Testis (tissue), 3 donors: ENCODE measurements around the gene CNIH1. TPM values are rescaled to one million over a fixed set of nuclear protein-coding genes. Genes with fewer than 3 reads are reported as not detected.

ENCODE experiments used
- DNase-seq: peaks from one replicate; pipeline ENCODE4 v3.0.0-alpha.2; 2019
- H3K27ac ChIP-seq, 2 donors: fragments of 200-600 bp; sonication (generic); one replicate each; pipeline ENCODE4 v1.5.1; 2019
- H3K27me3 ChIP-seq: fragments of 200-600 bp; sonication (generic); one replicate; pipeline ENCODE4 v1.5.1; 2019
- H3K36me3 ChIP-seq: fragments of 200-600 bp; sonication (generic); one replicate; pipeline ENCODE4 v1.5.1; 2017; ENCODE audit warnings: low read depth; ENCODE audit errors: missing control alignments
- H3K4me1 ChIP-seq: fragments of 200-600 bp; sonication (generic); one replicate; pipeline ENCODE4 v1.5.1; 2019
- H3K4me3 ChIP-seq, 2 donors: fragments of 200-600 bp; sonication (generic); one replicate each; pipeline ENCODE4 v1.5.1; 2017 to 2019
- H3K9me3 ChIP-seq: fragments of 200-600 bp; sonication (generic); one replicate; pipeline ENCODE4 v1.5.1; 2017
- CTCF ChIP-seq, 3 experiments: fragments of 450-650 bp in 2 of 3; fragments of 200-600 bp in 1 of 3; sonication (generic) in 1 of 3; IDR thresholded peaks; one replicate each; pipeline ENCODE4 v1.5.1; 2016 to 2019; ENCODE audit warnings: antibody characterized with exemption in 3 of 3, mild to moderate bottlenecking in 2 of 3, moderate library complexity in 1 of 3
- POLR2A ChIP-seq: fragments of 450-650 bp; IDR thresholded peaks from one replicate; pipeline ENCODE4 v1.6.1; 2017; ENCODE audit warnings: antibody characterized with exemption, mild to moderate bottlenecking, moderate library complexity
- WGBS, 2 donors: methylation state at CpG; one replicate each; pipeline ENCODE4 v1.1.5; 2018; 5-methylcytosine and 5-hydroxymethylcytosine counted together
- intact Hi-C: fragments of 100-400 bp; cut with DNase I; formaldehyde crosslinking; loops from one replicate; pipeline ENCODE4 v1.15.1; 2023; ENCODE audit warnings: low total_unique reads
- polyA plus RNA-seq: library from polyadenylated mRNA; stranded (reverse); fragments of 350-450 nt; fragmentation: Illumina TruSeq; extraction: RNeasy Lipid Tissue Mini Kit (QIAGEN cat#74804); gene quantifications from one replicate; pipeline ENCODE4 v1.2.3, GENCODE V29; 2014; ENCODE audit warnings: low read depth, low replicate concordance; ENCODE audit not compliant: insufficient read depth
- total RNA-seq, 2 donors: library from RNA; depleted of rRNA; stranded (reverse); fragments of >200 nt; gene quantifications; one replicate each; pipeline ENCODE4 v1.2.3, GENCODE V29; 2016

CNIH1 gene
- total and polyA plus RNA-seq, 3 donors from 2014 or later: 44.2 to 157 (median 121) TPM

- Histone ChIP-seq H3K4me3 (peak within 1 kb of the TSS; percentile 92 to 93), H3K36me3 (no peaks in the 10 kb centered on the region), H3K9me3 (no peaks in the 10 kb centered on the region), H3K27ac (peak within 1 kb of the TSS; percentile 91 to 94), H3K27me3 (no peaks in the 10 kb centered on the region), H3K4me1 (peaks cover 31% of the 10 kb centered on the region)
- TF ChIP-seq CTCF (IDR thresholded peaks at IDR 0.05) (peak; percentile 27 to 40 (median 40)), POLR2A (peak; percentile 49)
- DNase-seq: peak; percentile 94
- intact Hi-C loops: no loop called here
- WGBS, 2 donors: 0 to 1% methylated on average over 23 to 51 of the region's 51 CpGs
Observed at GRCh38 chr14:54488646-54489317, 47.6 kb upstream of the CNIH1 start, which contains the start of gene GMFB. GMFB (minus strand) TSS chr14:54488980; CDS start chr14:54488927, 53 bp downstream.

GRCh38 chr14:54488318-54488645 lies 47.1 kb upstream of the CNIH1 start:
- Histone ChIP-seq H3K27me3 (no peaks in the 10 kb centered on the region), H3K9me3 (no peaks in the 10 kb centered on the region), H3K36me3 (no peaks in the 10 kb centered on the region), H3K27ac (peak overlapping the region; percentile 91 to 94), H3K4me1 (peaks cover 33% of the 10 kb centered on the region), H3K4me3 (peak overlapping the region; percentile 92 to 93)
- TF ChIP-seq POLR2A: no peak
- no peak for TF ChIP-seq CTCF (IDR thresholded peaks at IDR 0.05)
- WGBS, 2 donors: 1 to 2% methylated on average over 9 of the region's 9 CpGs
- DNase-seq: no peak
- intact Hi-C loops: no loop called here

DNA sequence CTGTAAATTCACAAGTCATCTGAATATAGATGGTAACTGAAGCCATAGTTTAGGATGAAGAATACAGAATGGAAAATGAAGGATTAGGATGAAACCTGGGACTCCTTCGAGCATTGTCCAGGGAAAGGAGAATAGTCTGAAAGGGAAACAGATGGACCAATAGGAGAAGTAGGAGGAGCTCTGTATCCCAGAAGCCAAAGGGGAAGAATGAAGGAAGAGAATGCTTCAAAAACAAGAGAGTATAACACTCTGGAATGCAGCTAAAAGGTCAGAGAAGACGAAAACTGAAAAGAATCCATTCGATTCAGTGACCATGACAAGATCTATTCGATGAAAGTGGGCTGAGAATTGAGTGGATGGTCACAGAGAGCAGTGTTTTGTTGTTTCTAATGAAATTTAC lies 46.6 kb upstream of the CNIH1 start:
- H3K4me1 ChIP-seq: peaks cover 37% of the 10 kb centered on the region
- intact Hi-C loops: no loop called here
- peak overlapping the region; percentile 91 to 94 for H3K27ac ChIP-seq

DNA sequence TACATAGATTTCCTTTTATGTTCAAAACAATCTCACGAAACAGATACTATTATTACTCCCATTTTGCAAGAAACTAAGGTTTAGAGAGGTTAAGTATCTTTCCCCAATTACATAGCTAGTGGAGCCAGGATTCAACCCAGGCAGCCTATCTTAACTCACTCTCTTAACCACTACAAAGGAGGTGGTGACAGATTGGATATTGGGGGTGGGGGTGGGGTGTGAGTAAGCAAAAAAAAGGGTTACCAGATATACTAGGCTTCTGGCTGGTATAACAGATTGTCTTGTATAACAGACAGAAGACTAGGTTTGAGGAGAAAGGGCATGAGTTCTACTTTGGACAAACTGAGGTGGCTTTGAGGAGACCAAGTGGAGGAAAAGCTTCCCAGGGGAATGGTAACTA lies 45.5 kb upstream of the CNIH1 start:
- H3K36me3 ChIP-seq: no peaks in the 10 kb centered on the region
- peak overlapping the region in 1 of 2 donors; percentile 1 for H3K27ac ChIP-seq
- no peaks in the 10 kb centered on the region for H3K27me3 ChIP-seq
- DNase-seq: no peak
- no peaks in the 10 kb centered on the region for H3K9me3 ChIP-seq
- TF ChIP-seq CTCF (IDR thresholded peaks at IDR 0.05) (no peak), POLR2A (no peak)
- H3K4me1 ChIP-seq: peaks cover 37% of the 10 kb centered on the region
- H3K4me3 ChIP-seq: peak overlapping the region in 1 of 2 donors; percentile 93
- WGBS, 2 donors: 33 to 55% methylated on average over 1 of the region's 1 CpG
- intact Hi-C loops: no loop called here

More for the DNA sequence above, 46.6 kb upstream of the CNIH1 start:
- H3K36me3 ChIP-seq: no peaks in the 10 kb centered on the region
- no peaks in the 10 kb centered on the region for H3K9me3 ChIP-seq
- TF ChIP-seq CTCF (IDR thresholded peaks at IDR 0.05) (no peak), POLR2A (no peak)
- WGBS, 2 donors: 19 to 21% methylated on average over 4 of the region's 4 CpGs
- H3K4me3 ChIP-seq: peak overlapping the region; percentile 92 to 93
- DNase-seq: no peak
- no peaks in the 10 kb centered on the region for H3K27me3 ChIP-seq

- H3K9me3 ChIP-seq: no peaks in the 10 kb centered on the region
- H3K4me1 ChIP-seq: peaks cover 31% of the 10 kb centered on the region
- H3K4me3 ChIP-seq: no peak overlapping the region
- intact Hi-C loops: no loop called here
- no peak for DNase-seq
- H3K27ac ChIP-seq: no peak overlapping the region
- TF ChIP-seq POLR2A: no peak
- no peak for TF ChIP-seq CTCF (IDR thresholded peaks at IDR 0.05)
- no peaks in the 10 kb centered on the region for H3K27me3 ChIP-seq
- no peaks in the 10 kb centered on the region for H3K36me3 ChIP-seq
Observed at GRCh38 chr14:54483846-54484245, 42.7 kb upstream of the CNIH1 start.
